Right cardiac atrium (tissue), 5 donors: ENCODE measurements around the gene CTDSP1. TPM values are rescaled to one million over a fixed set of nuclear protein-coding genes. Genes with fewer than 3 reads are reported as not detected.

Source experiments
- ATAC-seq, 2 donors: fragments of 200-7000 bp; cut with Tn5 transposase; one replicate each; pipeline versions ENCODE4 v1.8.0 to v1.9.1; 2020; ENCODE audit warnings: moderate library complexity in 2 of 2, mild to moderate bottlenecking in 1 of 2
- DNase-seq, 3 donors: peaks; one replicate each; pipeline ENCODE4 v3.0.0-alpha.2; 2020
- H3K27ac ChIP-seq: one replicate; pipeline ENCODE4 v1.5.1; 2013; ENCODE audit warnings: mild to moderate bottlenecking, low read length, control low read depth, moderate library complexity
- H3K27me3 ChIP-seq: one replicate; pipeline ENCODE4 v1.6.1; 2013; ENCODE audit not compliant: control insufficient read depth, insufficient read depth
- H3K4me1 ChIP-seq: one replicate; pipeline ENCODE4 v1.6.1; 2013; ENCODE audit warnings: low read length; ENCODE audit not compliant: control insufficient read depth, insufficient read depth
- H3K4me3 ChIP-seq: one replicate; pipeline ENCODE4 v1.5.1; 2013; ENCODE audit warnings: low read length, control low read depth
- H3K9me3 ChIP-seq: one replicate; pipeline ENCODE4 v1.6.1; 2013; ENCODE audit warnings: low read length; ENCODE audit not compliant: control insufficient read depth
- WGBS: extraction: QIAGEN DNeasy Blood & Tissue Kit; methylation state at CpG from one replicate; pipeline ENCODE4 v1.1.7; 2013; 5-methylcytosine and 5-hydroxymethylcytosine counted together
- intact Hi-C, 4 donors: fragments of 100-400 bp; cut with DNase I; formaldehyde crosslinking; loops; one replicate each; pipeline versions ENCODE4 v1.11.0 to v1.14.0; 2022 to 2023
- polyA plus RNA-seq: library from polyadenylated mRNA; stranded (reverse); fragments of 200-250 nt; gene quantifications from one replicate; pipeline ENCODE4 v1.2.3, GENCODE V29; 2013
- total RNA-seq, 4 donors: library from RNA; stranded (reverse); fragmentation: NEBNext Ultra II Directional; extraction: Animal tissue kit (Norgen Biotek cat#: 25700); gene quantifications; one replicate each; pipeline ENCODE4 v1.2.1, GENCODE V29; 2021
- donor health status: healthy with polysubstance abuse.
- donor health status: DM: no; HTN: yes; CAD: no.
- donor health status: DM: no; HTN: no; CAD: no.
- donor health status: DM: no; HTN: yes; CAD: no; lungs with severe emphysema.
- donor health status: DM: yes; HTN: yes; CAD: no.

The CTDSP1 gene
- total and polyA plus RNA-seq, 5 donors: 85.9 to 118 (median 116) TPM

- Histone ChIP-seq H3K4me1 (no peaks in the 10 kb centered on the region), H3K27ac (no peak overlapping the region), H3K27me3 (no peaks in the 10 kb centered on the region), H3K4me3 (no peak overlapping the region), H3K9me3 (no peaks in the 10 kb centered on the region)
- DNase-seq: no peak
- WGBS: 64% methylated on average over 11 of the region's 11 CpGs
- no peak for ATAC-seq
- intact Hi-C loops: no loop called here
Observed at GRCh38 chr2:218427741-218428140, 28.1 kb downstream of the CTDSP1 start.

DNA sequence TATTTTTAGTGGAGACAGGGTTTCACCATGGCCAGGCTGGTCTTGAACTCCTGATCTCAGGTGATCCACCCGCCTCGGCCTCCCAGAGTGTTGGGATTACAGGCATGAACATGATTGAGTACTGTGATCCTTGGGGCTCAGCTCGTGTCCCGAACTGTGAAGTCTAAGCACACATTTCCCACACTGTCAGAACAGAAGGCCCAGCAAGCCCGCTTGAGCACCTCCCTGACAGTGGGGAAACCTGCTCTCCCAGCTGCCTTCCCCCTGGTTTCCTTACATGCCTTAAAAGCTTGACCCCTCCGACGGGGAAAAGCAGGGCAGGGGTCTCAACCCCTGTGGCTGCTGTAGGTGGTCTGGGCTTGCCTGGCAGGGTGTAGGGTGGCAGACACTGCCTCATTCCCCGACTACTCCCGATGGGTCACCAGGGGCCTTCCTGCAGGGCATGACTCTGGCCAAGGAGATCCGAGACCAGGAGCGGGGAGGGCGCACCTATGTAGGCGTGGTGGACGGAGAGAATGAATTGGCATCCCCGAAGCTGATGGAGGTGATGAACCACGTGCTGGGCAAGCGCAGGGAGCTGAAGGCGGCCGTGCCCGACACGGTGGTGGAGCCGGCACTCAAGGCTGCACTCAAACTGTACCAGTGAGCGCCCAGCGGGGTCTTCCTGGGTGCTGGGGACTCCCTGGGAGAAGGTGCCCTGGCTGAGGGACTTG lies 29.3 kb downstream of the CTDSP1 start:
- Histone ChIP-seq H3K4me1 (no peaks in the 10 kb centered on the region), H3K27me3 (no peaks in the 10 kb centered on the region), H3K4me3 (no peak overlapping the region), H3K9me3 (no peaks in the 10 kb centered on the region), H3K27ac (no peak overlapping the region)
- intact Hi-C loops: no loop called here
- DNase-seq (no peak), ATAC-seq (no peak)
- 92% methylated on average over 24 of the region's 24 CpGs for WGBS

- Histone ChIP-seq H3K4me1 (no peaks in the 10 kb centered on the region), H3K27me3 (no peaks in the 10 kb centered on the region), H3K27ac (no peak overlapping the region), H3K9me3 (no peaks in the 10 kb centered on the region), H3K4me3 (no peak overlapping the region)
- DNase-seq (no peak), ATAC-seq (peak in 1 of 2 donors; percentile 34)
- 59% methylated on average over 9 of the region's 9 CpGs for WGBS
- intact Hi-C loops: no loop called here
Observed at GRCh38 chr2:218429911-218430692, 30.4 kb downstream of the CTDSP1 start.

GRCh38 chr2:218430721-218431120 lies 31.1 kb downstream of the CTDSP1 start:
- WGBS: 91% methylated on average over 11 of the region's 11 CpGs
- DNase-seq: no peak

DNA sequence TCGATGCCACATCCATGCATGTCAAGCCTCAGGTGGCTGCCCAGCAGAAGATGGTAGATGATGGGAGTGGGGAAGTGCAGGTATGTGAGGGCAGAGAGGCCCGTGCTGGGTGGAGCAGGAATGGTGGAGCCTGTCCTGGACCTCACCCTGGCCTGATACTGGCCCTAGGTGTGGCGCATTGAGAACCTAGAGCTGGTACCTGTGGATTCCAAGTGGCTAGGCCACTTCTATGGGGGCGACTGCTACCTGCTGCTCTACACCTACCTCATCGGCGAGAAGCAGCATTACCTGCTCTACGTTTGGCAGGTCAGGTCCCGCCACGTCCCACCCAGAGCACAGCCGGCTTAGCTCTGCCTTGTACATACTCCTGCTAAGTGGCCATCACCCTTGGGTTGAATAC lies 32.2 kb downstream of the CTDSP1 start:
- WGBS: 78% methylated on average over 10 of the region's 10 CpGs
- Histone ChIP-seq H3K4me1 (no peaks in the 10 kb centered on the region), H3K9me3 (no peaks in the 10 kb centered on the region), H3K27ac (no peak overlapping the region), H3K4me3 (no peak overlapping the region), H3K27me3 (no peaks in the 10 kb centered on the region)
- intact Hi-C loops: no loop called here
- DNase-seq (no peak), ATAC-seq (no peak)

More at GRCh38 chr2:218430721-218431120, 31.1 kb downstream of the CTDSP1 start:
- intact Hi-C loops: no loop called here
- no peak for ATAC-seq
- H3K4me1 ChIP-seq: no peaks in the 10 kb centered on the region
- no peak overlapping the region for H3K4me3 ChIP-seq
- no peaks in the 10 kb centered on the region for H3K9me3 ChIP-seq
- no peaks in the 10 kb centered on the region for H3K27me3 ChIP-seq
- H3K27ac ChIP-seq: no peak overlapping the region

DNA sequence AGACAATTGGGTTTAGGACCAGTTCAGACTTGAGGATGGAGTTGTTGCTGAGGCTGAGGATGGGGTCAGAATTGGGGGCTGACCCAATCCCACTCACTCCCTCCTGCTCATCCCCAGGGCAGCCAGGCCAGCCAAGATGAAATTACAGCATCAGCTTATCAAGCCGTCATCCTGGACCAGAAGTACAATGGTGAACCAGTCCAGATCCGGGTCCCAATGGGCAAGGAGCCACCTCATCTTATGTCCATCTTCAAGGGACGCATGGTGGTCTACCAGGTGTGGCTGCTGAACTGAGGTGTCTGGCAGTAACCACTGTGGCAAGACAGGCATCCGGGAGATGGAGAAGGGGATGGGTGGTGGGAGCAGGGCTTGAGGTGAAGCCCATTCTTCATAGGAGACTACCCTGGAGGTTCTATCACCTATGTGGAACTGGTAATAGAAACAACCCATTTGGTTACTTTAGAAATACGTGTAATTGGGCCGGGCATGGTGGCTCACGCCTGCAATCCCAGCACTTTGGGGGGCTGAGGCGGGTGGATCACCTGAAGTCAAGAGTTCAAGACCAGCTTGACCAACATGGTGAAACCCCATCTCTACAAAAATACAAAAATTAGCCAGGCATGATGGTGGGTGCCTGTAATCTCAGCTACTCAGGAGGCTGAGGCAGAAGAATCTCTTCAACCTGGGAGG lies 33.2 kb downstream of the CTDSP1 start:
- 90% methylated on average over 8 of the region's 8 CpGs for WGBS
- ATAC-seq (no peak), DNase-seq (no peak)
- intact Hi-C loops: no loop called here
- Histone ChIP-seq H3K27ac (no peak overlapping the region), H3K27me3 (no peaks in the 10 kb centered on the region), H3K4me3 (no peak overlapping the region), H3K9me3 (no peaks in the 10 kb centered on the region), H3K4me1 (no peaks in the 10 kb centered on the region)

GRCh38 chr2:218434456-218434855 lies 34.8 kb downstream of the CTDSP1 start:
- no peaks in the 10 kb centered on the region for H3K27me3 ChIP-seq
- DNase-seq: no peak
- intact Hi-C loops: no loop called here
- H3K9me3 ChIP-seq: no peaks in the 10 kb centered on the region
- 93% methylated on average over 9 of the region's 9 CpGs for WGBS
- no peak overlapping the region for H3K4me3 ChIP-seq
- no peak overlapping the region for H3K27ac ChIP-seq
- ATAC-seq: no peak
- no peaks in the 10 kb centered on the region for H3K4me1 ChIP-seq

- Histone ChIP-seq H3K9me3 (no peaks in the 10 kb centered on the region), H3K27me3 (no peaks in the 10 kb centered on the region), H3K4me3 (no peak overlapping the region), H3K27ac (no peak overlapping the region), H3K4me1 (no peaks in the 10 kb centered on the region)
- intact Hi-C loops: no loop called here
- DNase-seq: no peak
- ATAC-seq: no peak
- 92% methylated on average over 11 of the region's 11 CpGs for WGBS
Observed at GRCh38 chr2:218435003-218435982, 35.6 kb downstream of the CTDSP1 start.

DNA sequence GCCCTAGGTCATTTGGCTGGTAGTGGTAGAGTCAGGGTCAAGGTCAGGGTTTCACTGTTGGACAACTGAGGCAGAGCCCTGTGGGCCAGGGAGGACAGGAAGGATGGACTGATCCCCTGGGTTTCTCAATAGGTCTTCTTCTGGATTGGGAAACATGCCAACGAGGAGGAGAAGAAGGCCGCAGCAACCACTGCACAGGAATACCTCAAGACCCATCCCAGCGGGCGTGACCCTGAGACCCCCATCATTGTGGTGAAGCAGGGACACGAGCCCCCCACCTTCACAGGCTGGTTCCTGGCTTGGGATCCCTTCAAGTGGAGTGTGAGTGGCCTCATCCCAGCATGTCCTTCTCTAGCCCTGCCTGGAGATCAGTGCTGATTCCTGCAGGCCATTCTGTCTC lies 37.3 kb downstream of the CTDSP1 start:
- Histone ChIP-seq H3K27me3 (no peaks in the 10 kb centered on the region), H3K9me3 (no peaks in the 10 kb centered on the region), H3K27ac (no peak overlapping the region), H3K4me3 (no peak overlapping the region), H3K4me1 (no peaks in the 10 kb centered on the region)
- no peak for DNase-seq
- 96% methylated on average over 5 of the region's 5 CpGs for WGBS
- intact Hi-C loops: no loop called here
- no peak for ATAC-seq

- peak in 1 of 2 donors; percentile 14 for ATAC-seq
- Histone ChIP-seq H3K27ac (no peak overlapping the region), H3K27me3 (no peaks in the 10 kb centered on the region), H3K4me1 (no peaks in the 10 kb centered on the region), H3K4me3 (no peak overlapping the region), H3K9me3 (no peaks in the 10 kb centered on the region)
- DNase-seq: no peak
- intact Hi-C loops: no loop called here
- 91% methylated on average over 1 of the region's 1 CpG for WGBS
Observed at GRCh38 chr2:218437969-218438368, 38.3 kb downstream of the CTDSP1 start.
